Activated CD8-positive, alpha-beta memory T cell treated with anti-CD3 and anti-CD28 coated beads for 48 hours (primary cell): ENCODE results near the gene PRSS27.
"Not testable (repeated sequence)": the region's sequence is repeated elsewhere in the genome, so short reads cannot be mapped to it uniquely, and the experiment has no call there.

ENCODE experiments used
- DNase-seq, 3 experiments: peaks; one replicate each; pipeline ENCODE4 v3.0.0-alpha.2; 2020; ENCODE audit warnings: low read depth in 2 of 3, low spot score in 2 of 3

PRSS27 gene

GRCh38 chr16:2676937-2677336 is 43.1 kb downstream of the PRSS27 start:
- DNase-seq, result not testable (repeated sequence)

DNA sequence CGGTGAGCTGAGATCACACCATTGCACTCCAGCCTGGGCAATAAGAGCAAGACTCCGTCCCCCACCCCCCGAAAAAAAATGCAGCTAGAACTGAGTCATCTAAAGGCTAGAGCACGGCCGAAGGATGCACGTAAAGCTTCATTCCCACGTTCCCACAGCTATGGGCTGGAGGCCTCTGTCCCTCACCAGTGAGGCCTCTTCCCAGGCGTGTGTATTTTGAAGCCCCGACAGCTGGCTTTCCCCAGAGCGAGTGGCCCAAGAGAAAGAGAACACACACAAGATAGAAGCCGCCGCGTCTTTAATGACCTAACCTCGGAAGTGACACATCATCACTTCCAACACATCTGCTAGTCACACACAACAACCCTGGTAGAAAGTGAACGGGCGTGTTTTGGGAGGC is 44.3 kb downstream of the PRSS27 start:
- DNase-seq, result no peak

DNA sequence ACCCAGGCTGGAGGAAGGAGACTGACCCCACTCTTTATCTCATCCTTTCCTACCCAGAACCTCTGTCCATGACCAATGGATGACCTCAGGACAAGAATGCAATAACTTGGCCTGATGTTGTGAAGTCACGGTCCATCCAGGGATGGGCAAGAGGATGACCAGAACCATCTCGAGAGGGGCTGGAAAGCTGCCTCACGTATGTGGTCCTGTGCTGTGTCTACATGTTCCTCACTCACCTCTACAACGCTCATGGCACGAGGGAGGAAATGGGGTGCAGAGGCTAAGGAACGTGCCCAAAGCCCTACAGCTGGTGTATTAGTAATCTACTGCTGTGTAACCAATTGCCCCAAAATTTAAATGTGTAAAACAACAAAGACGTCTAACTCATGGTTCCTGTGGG is 45.0 kb downstream of the PRSS27 start:
- DNase-seq, result no peak

DNA sequence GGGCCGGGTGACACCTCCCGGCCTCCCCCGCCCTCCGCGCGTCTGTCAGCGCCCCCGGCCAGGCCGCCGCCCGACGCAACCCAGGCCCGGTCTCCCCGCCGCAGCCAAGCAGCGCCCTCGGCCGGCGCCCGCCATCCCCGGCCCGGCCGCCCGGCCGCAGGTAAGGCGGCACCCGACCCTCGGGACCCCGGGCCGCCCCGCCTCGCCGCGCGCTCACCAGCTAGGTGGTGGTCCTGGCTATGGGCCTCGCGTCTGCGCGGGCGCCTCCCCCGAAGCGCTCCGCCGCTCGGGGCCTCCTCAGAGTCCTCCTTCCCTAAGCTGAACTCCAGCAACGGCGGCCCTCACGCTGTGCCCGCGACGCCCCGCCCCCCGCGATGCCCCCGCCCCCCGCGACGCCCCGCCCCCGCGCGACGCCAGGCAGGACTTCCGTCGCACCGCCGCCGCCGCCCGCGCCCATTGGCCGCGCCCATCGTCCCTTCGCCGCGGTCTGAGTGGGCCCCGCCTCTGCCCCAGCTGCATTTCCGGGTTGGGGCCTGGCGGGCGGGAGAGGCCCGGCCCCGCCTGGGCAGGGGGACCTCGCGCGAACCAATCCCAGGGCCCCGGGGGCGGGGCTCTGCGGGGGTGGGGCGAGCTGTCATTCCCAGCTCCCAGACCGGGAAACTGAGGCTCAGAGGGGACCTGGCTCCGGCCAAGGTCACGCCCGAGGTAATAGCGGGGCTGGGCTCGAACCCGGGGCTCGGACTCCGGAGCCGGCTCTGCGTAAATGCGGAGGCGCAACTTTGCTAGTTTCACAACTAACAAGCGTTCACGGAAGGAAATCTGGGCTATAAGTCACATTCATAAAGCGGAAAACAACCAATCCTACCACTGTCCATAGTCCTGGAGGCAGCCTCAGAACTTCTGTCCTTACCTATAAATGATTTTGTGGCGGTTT is 46.7 kb downstream of the PRSS27 start:
- peak; percentile 74 to 90 (median 89) for DNase-seq

GRCh38 chr16:2671741-2672140 is 48.3 kb downstream of the PRSS27 start:
- DNase-seq, result no peak

GRCh38 chr16:2671193-2671592 is 48.8 kb downstream of the PRSS27 start:
- not testable (repeated sequence) for DNase-seq

GRCh38 chr16:2670017-2670416 is 50.0 kb downstream of the PRSS27 start:
- not testable (repeated sequence) for DNase-seq

DNA sequence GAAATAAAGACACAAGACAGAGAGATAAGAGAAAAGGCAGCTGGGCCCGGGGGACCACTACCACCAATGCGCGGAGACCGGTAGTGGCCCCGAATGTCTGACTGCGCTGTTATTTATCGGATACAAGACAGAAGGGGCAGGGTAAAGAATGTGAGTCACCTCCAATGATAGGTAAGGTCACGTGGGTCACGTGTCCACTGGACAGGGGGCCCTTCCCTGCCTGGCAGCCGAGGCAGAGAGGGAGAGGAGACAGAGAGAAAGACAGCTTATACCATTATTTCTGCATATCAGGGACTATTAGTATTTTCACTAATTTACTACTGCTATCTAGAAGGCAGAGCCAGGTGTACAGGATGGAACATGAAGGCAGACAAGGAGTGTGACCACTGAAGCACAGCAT is 50.4 kb downstream of the PRSS27 start:
- not testable (repeated sequence) for DNase-seq

GRCh38 chr16:2666671-2667070 is 53.4 kb downstream of the PRSS27 start:
- DNase-seq, result not testable (repeated sequence)

DNA sequence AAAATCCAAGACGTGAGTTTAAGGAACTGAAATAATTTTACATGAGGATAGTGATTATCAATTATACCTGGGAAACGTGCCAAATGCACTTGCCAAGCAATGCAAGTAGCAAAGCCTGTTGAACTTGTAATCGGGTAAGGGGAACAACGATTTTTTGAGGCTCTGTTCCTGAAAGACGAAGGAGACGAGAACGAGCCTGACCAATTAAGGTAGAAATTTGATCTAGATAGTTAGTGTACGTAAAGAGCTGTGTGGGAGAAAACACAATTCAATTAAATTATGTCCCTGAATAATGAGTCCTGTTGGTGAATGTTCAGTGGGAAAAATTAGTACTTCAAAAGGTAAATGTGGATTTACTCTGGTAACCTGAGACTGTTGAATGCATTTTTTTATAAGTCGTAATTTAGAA is 55.4 kb downstream of the PRSS27 start:
- no peak for DNase-seq

DNA sequence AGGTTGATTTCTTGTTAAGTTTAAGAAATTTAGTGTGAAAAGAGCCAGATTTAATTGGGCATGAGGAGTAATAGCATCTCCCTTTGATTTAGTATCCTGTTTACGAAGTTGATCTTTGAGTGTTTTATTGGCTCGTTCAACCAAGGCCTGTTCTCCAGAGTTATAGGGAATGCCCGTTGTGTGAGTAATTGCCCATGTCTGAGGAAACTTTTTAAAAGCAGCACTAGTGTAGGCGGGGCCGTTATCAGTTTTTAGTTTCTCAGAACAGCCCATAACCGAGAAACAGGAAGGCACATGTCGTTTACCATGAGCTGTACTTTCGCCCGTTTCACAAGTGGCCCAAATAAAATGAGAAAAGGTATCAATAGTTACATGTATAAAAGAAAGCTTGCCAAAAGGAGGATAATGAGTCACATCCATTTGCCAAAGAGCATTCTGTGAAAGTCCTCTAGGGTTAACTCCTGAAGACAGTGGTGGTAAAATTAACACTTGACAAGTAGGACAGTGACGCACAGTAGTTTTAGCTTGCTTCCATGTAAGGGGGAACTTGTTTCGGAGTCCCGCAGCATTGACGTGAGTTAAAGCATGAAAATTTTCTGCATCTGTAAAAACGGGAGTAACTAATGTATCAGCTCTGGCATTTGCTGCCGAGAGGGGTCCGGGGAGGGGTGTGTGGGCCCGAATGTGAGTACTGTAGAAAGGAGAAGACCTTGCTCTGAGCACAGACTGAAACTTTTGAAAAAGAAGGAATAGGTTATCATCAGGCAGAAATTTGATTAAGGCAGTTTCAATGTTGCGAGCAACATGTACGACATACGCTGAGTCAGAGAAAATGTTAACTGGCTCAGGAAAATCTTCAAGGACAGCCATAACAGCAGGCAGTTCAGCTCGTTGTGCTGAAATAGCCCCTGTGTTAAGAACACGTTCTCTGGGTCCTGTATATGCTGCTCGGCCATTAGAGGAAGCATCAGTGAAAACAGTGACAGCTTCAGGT is 56.2 kb downstream of the PRSS27 start:
- no peak for DNase-seq
